ENCODE results near the gene LRFN4. TPM values are rescaled to one million over a fixed set of nuclear protein-coding genes. Genes with fewer than 3 reads are reported as not detected.

The LRFN4 gene
- total RNA-seq, 6 experiments from 2014 or later: 0.48 to 4.7 (median 1.1) TPM

GRCh38 chr11:66861038-66861773 is 4.3 kb downstream of the LRFN4 start:
- Histone ChIP-seq H3K4me3 (no peak overlapping the region), H3K9me3 (no peaks in the 10 kb centered on the region), H3K4me1 (peaks cover 0 to 9% (median 0%) of the 10 kb centered on the region in 4 donors), H3K27me3 (no peaks in the 10 kb centered on the region), H3K36me3 (peaks cover 0 to 61% (median 18%) of the 10 kb centered on the region in 4 donors), H3K27ac (no peak overlapping the region)
- no peak for DNase-seq
- intact Hi-C loops (cut with DNase I): no loop called here
- no peak for ATAC-seq
- TF ChIP-seq POLR2A (IDR thresholded peaks at IDR 0.05): no peak
- TF ChIP-seq CTCF (IDR thresholded peaks at IDR 0.05): no peak
- 96% methylated on average over 12 of the region's 32 CpGs for WGBS (ENCODE audit: insufficient coverage, low coverage, low lambda C conversion rate, missing lambda C conversion rate)

GRCh38 chr11:66861774-66862558 is 5.1 kb downstream of the LRFN4 start:
- H3K36me3 ChIP-seq: peaks cover 0 to 69% (median 21%) of the 10 kb centered on the region in 4 donors
- peaks cover 0 to 9% (median 0%) of the 10 kb centered on the region in 4 donors for H3K4me1 ChIP-seq
- intact Hi-C loops (cut with DNase I): no loop called here
- ATAC-seq: no peak
- no peaks in the 10 kb centered on the region for H3K9me3 ChIP-seq
- WGBS (ENCODE audit: insufficient coverage, low coverage, low lambda C conversion rate, missing lambda C conversion rate): no CpG with 5 or more reads among the region's 30 CpGs
- peak in 1 of 3 donors; percentile 55 for DNase-seq
- no peak for TF ChIP-seq POLR2A (IDR thresholded peaks at IDR 0.05)
- no peak for TF ChIP-seq CTCF (IDR thresholded peaks at IDR 0.05)
- no peak overlapping the region for H3K4me3 ChIP-seq
- no peaks in the 10 kb centered on the region for H3K27me3 ChIP-seq
- H3K27ac ChIP-seq: no peak overlapping the region

- WGBS (ENCODE audit: insufficient coverage, low coverage, low lambda C conversion rate, missing lambda C conversion rate): 90% methylated on average over 4 of the region's 11 CpGs
- Histone ChIP-seq H3K4me1 (peaks cover 0 to 5% (median 0%) of the 10 kb centered on the region in 4 donors), H3K9me3 (no peaks in the 10 kb centered on the region), H3K27ac (no peak overlapping the region), H3K4me3 (no peak overlapping the region), H3K36me3 (peaks cover 0 to 75% (median 23%) of the 10 kb centered on the region in 4 donors), H3K27me3 (no peaks in the 10 kb centered on the region)
- intact Hi-C loops (cut with DNase I): no loop called here
- no peak for ATAC-seq
- TF ChIP-seq POLR2A (IDR thresholded peaks at IDR 0.05) (no peak), CTCF (IDR thresholded peaks at IDR 0.05) (no peak)
- no peak for DNase-seq
These were observed 5.7 kb downstream of the LRFN4 start for GRCh38 chr11:66862559-66863037.

DNA sequence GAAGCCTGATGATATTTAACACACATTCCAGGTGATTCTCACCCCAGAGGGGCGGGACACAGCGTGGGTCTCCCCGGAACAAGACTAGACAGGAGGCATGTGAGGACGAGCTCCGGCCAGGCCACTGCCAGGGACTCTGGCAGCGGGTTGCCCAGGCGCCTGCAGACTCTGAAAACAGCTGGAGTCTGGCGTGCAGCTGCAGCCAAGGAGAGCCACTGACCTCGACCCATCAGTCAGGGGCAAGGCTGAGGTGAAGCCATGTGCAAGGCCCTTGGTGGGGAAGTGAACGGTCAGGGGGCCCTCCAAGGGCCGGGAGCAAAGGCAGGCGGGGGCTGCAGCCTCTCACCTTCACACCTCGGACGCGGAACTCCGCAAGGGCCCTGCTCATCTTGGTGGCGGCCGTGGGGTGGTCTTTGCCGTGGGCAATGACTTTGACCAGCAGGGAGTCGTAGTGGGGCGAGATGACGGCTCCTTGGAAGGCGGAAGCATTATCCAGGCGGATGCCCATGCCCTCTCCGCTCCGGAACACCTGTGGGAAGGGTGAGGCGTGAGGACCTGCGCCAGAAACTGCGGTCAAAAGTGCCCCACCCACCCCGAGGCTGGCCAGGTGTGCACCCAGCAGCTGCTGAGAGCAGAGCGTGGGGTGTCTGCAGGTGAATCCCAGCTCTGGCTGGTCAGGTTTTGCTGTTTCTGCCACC is 6.7 kb downstream of the LRFN4 start:
- intact Hi-C loops (cut with DNase I): no loop called here
- TF ChIP-seq CTCF (IDR thresholded peaks at IDR 0.05) (no peak), POLR2A (IDR thresholded peaks at IDR 0.05) (no peak)
- H3K27ac ChIP-seq: no peak overlapping the region
- H3K4me1 ChIP-seq: peaks cover 0 to 5% (median 0%) of the 10 kb centered on the region in 4 donors
- ATAC-seq: no peak
- 75% methylated on average over 2 of the region's 31 CpGs for WGBS (ENCODE audit: insufficient coverage, low coverage, low lambda C conversion rate, missing lambda C conversion rate)
- H3K27me3 ChIP-seq: no peaks in the 10 kb centered on the region
- H3K36me3 ChIP-seq: peaks cover 0 to 83% (median 28%) of the 10 kb centered on the region in 4 donors
- H3K4me3 ChIP-seq: no peak overlapping the region
- no peak for DNase-seq
- H3K9me3 ChIP-seq: no peaks in the 10 kb centered on the region
